GM19468 (cell line): ENCODE results near the gene NCS1.

Source experiments
- ATAC-seq: cut with Tn5 transposase; IDR thresholded peaks from one replicate; pipeline ENCODE4 v1.9.1; 2021; ENCODE audit warnings: mild to moderate bottlenecking, moderate library complexity, moderate number of reproducible peaks; ENCODE audit not compliant: unreplicated experiment; ENCODE audit errors: extremely low read depth

The NCS1 gene

DNA sequence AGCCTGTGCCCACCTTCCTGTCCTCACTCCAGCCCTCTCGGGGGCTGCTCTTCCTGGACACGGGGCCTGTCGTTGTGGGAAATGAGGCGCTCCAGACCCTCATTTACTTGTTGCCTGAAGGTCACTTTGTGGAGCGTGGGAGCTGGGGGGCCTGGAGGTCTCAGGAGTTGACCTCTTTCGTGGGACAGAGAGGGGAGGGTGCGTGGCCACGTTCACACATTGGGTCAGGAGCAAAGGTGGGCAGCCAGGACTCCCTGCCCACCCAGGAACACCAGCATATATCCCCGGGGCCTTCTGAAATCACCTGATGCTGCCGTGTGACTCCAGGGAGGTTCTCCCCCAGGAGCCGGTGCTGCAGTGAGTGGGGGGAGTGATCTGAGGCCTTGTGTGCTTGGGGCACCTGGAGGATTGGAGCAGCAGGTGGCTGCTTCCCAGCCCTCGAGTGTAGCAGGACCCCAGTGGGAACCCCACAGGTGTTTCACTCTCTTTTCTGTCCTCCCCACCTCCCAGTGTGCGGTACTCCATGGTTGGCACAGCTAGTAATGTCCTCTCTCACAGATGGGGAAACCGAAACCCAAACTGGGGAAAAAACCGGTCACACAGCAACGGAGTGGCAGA is 20.3 kb downstream of the NCS1 start:
- no peak for ATAC-seq

DNA sequence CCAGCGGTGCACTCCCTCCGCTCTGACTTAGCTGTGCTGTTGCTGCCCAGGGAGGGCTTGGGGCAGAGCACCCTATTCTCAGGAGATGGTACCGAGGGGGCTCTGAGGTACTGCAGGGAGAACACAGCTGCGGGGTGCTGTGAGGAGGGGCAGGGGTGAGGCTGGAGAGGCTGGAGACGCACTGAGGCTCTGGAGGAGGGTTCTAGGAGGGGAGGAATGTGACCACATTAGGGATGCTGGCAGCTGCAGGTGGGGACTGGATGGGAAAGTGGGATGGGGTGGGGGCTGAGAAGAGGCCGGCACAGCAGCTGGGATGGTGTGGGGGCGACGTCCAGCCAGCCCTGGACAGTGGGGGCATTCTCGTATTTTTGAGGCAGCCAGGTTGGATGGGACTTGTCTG is 20.9 kb downstream of the NCS1 start:
- no peak for ATAC-seq

DNA sequence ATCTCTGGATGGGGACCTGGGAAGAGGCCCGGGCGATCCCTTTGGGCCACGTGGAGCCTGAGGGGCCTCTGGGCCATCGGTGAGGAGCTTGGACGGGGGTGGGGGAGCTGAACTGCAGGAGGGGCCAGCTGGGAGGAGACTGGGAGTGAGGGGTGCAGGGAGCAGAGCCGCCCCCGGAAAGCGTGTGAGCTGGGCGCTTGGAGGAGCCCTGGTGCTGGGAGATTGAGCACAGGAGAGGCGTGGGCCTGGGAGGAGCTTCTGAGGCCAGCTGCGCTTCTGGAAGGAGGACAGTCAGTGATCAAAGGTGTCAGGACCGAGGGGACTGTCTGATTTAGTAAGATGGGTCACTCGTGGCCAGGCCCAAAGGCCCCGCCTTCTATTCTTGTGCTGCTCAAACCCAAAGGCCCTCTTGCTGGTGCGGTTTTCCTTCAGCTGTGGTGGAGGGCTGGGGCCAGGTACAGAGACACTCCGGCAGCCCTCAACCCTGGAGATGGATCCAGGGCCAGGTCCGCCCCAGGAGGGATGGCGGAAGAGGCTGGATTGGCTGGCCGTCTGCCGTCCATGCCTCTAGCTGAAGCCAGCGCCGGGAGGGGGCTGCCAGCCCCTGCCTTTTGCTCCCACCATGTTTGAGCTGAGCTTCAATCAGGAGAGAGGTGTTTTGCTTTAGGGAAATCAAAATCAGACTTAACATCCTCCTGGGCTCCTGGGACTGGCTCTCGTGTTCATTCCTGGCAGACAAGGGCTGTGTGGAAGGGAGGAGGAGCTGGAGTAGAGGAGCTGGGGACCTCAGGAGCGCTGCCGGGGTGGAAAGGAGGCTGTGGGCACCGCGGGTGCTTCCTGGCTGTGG is 21.6 kb downstream of the NCS1 start:
- no peak for ATAC-seq

DNA sequence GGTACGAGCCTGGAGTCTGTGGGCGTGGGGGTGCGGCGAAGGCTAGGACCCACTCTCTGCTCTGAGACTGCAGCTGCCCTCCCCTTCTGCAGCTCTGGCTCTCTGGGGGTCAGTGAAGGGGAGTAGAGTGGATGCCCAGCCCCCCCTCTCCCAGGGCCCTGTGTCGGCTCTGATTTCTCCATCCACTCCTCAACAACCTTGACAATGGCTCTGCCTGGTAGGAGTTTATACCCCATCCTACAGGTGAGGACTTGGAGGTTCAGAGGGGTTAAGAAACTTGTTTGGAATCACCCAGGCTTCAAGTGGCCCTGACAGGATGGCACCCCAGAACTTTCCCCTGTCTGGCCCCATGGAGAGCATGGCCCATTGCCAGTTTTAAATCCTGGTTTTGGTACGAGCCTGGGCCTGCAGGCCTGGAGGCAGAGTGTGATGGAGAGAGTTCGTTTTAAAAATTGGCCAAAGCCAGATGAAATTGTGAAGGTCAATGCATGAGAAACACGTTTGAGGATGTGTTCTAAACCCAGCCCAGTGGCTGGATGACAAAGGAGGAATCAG is 22.3 kb downstream of the NCS1 start:
- ATAC-seq = no peak

DNA sequence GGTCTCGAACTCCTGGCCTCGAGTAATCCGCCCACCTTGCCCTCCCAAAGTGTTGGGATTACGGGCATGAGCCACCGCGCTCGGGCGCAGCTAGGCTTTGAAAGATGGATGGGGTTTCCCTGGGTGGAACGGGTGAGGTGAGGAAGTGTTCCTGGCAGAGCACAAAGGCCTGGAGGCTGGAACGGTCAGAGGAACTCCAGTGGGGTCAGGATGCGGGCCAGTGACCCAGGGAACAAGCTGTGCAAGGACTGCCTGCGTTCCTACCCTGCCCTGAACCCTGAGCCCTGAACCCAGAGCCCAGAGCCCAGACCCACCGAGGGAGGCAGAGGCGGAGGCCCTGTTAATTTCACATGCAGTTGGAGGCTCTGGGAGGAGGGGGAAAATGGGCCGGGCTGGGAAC is 23.4 kb downstream of the NCS1 start:
- no peak for ATAC-seq

DNA sequence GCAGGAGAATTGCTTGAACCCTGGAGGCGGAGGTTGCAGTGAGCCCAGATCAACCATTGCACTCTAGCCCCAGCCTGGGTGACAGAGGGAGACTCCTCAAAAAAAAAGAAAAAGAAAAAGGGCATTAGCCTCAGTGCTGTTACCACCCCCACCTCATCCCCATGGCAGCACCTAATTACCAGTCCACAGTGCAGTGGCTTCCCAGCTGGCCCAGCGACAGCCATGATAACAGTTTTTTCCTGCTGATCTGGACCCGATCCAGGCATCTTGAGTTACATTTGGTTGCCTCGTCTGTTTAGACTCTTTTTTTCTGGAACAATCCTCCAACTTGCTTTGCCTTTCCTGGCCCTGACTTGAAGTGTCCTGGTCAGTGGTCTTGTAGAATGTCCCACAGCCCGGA is 24.4 kb downstream of the NCS1 start:
- ATAC-seq = no peak

DNA sequence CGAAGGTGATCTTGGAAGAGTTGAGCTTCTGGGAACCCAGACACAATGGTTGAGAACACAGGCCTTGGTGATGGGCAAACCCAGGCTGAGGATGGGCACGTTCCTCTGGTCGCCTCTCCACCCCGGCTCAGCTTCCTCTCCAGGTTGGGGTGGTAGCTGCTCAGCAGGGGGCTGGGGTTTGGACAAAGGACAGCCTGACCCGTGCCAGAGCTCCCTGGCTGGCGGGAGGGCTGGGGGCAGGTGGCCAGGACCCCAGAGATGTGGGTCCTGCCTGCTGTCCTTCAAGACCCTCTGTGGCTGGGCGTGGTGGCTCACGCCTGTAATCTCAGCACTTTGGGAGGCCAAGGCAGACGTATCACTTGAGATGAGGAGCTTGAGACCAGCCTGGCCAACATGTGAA is 25.2 kb downstream of the NCS1 start:
- no peak for ATAC-seq

DNA sequence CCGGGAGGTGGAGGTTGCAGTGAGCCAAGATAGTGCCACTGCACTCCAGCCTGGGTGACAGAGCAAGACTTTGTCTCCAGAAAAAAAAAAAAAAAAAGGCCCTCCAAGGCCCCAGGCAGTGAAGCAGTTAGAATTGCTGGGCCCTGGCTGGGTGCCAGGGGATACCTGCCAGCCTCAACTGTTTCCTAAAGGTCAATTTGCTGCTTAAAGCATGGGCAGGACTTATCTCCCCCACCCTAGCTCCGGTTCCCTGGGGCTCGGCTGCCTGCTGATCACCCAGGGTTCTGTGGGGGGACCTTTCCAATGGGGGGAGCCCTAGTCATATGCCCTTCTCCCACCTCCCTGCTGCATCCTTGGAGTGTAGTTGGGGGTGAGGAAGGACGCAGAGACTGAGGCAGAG is 25.7 kb downstream of the NCS1 start:
- no peak for ATAC-seq

DNA sequence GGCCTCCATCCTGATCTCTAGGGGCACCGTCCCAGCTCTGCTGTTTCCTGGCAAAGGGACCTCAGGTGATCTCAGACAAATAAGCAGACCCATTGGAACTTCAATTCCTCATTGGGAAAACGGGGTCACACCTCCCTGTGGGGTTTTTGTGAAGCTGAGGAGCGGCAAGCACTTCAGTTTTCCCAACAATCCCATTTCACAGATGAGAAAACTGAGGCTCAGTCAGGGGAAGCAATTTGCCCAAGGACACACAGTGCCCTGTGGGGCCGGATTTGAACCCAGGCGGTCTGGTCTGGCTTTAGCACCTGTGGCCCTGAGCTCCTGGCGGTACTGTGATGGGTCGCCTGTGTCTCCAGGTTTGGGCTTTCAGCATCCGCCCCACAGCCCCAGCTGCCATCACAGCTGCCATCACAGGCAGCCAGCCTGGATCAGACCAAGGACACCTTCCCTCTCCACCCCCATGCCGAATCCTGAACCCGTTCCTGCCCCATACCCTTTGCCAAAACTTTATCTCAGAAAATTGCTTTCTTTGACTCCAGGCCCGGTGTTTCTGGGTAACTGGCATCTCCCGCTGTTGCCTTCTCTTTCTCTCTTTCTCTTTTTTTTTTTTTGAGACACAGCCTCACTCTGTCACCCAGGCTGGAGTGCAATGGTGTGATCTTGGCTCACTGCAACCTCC is 26.4 kb downstream of the NCS1 start:
- ATAC-seq = no peak

DNA sequence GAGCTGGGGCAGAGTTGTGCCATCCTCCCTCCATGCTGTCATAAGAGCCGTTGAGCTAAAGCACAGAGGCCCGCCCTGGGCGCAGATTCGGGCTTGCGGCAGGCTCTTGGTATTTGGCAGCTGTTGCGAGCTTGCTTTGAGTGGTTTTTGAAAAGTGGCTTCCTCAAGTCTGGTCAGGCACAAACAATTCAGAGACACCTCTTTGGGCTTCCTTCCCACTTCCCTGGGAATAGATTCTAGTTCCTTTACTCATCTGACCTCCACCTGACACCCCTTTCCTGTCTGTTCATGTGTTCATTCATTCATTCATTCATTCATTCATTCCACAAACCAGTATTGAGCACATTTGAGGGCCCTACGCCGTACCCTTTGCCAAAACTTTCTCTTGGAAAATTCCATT is 27.4 kb downstream of the NCS1 start:
- no peak for ATAC-seq

DNA sequence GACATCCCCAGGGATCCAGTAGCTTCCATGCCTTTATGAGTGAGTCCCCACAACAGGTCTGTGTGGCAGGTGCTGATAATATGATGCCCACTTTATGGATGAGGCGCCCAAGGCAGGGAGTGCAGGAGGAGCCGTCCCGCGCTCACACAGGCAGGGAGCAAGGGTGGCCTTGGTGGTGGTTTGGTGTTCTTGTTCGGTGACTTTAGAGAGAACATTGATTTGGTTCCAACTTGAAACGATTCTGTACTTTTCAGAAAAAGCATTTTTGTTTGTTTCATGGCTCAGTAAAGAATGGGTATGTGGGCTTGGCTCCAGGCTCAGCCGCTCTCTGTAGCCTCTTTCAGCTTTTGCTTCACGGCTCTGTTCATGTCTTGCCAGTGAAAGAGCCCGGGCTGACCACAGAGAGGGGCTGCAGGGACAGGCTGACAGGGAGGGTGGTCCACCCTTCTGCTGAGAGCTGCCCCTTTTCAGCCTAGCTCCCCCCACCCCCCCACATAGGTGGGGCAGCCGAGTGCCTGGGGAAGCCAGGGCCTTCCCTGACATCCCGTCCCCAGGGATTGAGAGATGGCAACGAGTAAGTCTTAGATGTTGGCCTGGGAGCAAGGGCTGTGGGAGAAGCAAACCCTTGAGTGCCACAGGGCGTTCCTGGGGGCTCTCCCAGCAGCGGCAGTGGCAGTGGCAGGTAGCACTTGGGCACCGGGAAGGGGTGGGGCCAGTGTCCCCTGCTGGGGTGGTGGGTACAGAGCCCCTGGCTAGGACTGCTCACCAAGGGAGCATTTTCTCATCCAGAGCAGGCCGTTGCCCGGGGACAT is 28.0 kb downstream of the NCS1 start:
- no peak for ATAC-seq

DNA sequence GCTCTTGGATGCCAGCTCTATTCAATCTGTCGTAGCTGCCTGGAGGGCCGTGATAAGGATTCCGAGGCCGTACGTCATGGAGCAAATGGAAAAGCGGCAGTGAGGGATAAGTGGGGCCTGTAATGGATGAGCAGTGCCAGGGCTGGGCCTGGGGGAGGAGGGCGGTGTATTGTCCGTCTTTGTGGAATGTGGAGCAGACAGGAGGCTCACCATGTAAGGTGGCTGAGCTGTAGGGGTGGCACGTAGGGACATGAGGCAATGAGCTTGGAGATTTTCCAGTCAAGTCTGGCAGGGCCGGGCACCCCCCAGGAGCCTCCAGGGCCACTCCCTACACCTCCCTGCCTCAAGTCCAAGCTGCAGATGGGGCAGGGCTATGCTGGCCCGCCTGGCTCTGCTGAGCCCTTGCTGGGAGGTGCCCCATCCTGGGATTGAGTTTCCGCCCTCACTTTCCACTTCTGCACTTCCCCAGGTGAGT is 29.2 kb downstream of the NCS1 start:
- no peak for ATAC-seq

DNA sequence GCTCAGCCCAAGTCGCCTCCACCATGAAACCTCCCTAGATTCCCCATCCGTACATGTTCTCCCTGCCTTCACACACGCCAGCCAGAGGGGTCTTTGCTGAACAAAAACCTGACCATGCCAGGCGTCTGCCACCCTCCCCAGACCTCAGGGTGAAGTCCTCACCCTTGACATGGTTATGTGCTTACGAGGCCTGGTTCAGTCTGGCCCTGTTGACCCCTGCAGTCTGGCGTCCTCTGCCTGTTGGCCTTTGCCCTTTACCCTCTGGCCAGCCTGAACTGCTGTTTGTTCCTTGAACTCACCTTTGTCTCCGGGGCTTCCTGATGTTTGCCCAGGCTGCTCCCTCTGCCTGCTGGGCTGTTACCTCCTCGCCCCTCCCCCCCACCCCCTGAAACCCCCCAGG is 29.8 kb downstream of the NCS1 start:
- ATAC-seq = no peak

DNA sequence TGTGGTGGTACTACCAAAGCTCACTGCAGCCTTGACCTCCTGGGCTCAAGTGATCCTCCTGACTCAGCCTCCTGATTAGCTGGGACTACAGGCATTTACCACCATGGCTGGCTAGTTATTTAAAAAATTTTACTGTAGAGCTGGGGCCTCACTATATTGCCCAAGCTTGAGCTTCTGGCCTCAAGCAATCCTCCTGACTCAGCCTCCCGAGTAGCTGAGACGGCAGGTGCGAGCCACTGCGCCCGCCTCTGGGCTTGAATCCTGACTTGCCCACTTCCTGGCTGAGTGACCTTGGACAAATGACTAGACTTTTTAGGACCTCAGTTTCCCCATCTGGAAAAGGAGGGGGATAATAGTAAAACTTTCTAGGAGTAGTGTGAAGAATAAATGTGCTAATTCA is 32.1 kb downstream of the NCS1 start:
- no peak for ATAC-seq

DNA sequence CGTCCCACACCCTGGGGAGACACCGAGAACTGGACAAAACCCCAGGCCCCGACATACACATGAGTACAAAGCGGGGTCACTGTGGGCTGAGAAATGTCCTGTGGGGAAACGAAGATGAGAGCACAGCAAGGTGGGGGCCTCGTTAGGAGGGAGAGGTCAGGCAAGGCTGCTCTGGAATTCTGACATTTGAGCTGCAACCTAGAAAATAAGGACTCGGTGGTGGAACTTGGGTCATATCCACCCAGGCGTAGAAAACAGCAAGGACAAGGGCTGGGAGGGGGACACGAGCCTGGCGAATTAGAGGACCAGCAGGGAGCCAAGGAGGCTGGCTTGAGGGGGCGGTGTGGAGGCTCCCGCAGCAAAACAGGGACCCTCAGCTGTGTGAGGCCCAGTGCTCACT is 32.8 kb downstream of the NCS1 start:
- no peak for ATAC-seq

DNA sequence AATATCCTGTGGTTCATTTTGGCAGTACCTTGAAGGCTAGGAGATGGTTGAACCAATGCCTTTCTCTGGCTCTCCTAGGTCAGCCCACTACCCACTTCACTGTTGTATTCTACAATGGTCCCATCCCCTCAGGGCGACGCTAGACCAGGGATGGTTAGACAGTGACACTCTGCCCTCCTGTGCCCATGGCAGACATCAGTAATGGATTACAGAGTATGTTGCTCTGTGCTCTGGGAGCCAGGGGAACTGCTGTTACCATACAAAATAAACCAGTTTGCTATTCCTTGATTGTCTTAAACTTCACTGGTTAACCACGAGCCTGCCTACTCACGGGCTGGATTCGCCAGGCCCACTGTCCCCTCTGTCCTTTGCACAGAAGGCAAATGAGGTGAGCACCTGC is 33.7 kb downstream of the NCS1 start:
- ATAC-seq = no peak

DNA sequence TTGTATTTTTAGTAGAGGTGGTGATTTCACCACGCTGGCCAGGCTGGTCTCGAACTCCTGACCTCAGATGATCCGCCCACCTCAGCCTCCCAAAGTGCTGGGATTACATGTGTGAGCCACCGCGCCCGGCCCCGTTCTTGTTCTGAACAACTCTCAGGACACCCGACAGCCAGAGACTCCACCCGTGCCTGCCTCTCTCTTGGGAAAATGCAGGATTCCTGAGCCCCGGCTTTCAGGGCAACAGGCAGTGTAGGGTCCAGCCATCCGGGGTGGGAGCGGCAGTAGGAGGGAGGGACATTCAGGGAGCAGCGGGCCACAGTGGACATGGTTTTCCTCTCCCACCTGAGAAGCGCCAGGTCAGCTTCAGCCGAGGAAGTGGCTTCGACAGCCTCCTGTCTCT is 34.4 kb downstream of the NCS1 start:
- ATAC-seq = no peak

DNA sequence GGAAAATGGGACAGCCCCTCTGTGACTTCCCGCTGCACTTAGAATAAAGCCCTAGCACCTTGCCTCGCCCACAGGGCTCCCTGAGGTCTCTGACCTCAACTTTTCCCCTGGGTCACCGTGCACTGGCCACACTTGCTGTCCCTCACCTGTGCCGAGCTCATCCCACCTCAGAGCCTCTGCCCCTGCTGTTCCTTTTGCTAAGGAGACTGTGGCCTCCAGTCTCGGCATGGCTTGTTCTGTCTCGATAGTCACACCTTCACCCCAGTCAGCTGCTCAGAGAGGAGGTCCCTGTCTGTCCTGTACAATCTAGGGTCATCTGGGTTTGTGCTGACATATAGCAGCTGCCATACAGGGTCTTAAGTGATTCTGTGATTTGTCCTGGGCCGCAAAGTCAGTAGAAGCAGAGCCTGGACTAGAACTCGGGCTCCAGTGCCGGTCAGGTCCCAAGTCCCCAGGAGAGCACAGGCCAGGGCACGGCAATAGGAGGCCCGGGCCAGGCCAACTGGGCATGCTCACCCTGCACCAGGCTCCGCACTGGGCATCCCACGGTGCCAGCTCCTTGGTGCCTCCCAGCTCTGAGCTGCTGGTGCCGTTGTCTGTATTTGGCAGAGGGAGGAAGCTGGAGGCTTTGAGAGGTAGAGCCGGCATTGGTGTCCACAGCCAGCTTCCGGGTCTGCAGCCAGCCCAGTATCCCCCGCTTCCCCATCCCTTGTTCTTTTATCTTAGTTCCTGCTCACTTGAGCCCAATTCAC is 35.2 kb downstream of the NCS1 start:
- no peak for ATAC-seq

DNA sequence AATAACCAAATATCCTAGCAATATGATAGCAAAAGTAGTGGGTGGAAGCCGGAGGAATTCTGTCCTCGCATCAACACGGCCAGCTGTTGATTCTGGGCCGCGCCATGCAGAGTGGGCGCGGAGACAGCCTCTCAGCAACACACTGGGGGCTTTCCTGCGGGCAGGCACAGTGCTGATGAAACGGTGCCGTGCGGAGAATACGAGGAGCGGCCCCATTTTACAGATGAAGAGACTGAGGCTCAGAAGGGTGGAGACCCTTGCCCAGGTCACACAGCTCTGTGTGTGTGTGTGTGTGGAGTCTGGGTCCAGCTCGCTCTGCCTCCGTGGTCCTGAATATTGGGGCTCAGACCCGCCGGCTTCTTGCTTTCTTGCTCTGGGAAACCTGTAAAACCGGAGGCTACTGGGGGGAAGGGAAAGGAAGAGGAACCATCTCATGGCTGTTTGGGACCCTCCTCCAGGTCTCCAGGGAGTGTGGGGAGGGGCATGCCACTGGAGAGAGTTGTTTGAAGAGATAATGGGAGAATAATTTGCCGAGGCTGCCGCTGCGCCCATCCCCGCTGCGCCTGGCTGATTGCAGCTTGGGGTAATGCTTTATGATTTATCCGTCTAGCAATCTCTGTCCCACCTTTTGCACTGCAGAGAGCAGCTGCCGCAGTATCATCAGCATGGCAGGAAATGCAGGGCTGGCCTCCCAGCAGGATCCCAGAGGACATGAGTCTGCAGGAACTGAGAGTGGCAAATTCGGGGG is 36.6 kb downstream of the NCS1 start:
- no peak for ATAC-seq
